Stimulated activated CD8-positive, alpha-beta memory T cell treated with anti-CD3 and anti-CD28 coated beads, Interleukin-2, amount 100 ng/mL, for 48 hours (primary cell): ENCODE data around the gene ATP13A4.
"Not testable (repeated sequence)": the region's sequence is repeated elsewhere in the genome, so short reads cannot be mapped to it uniquely, and the experiment has no call there.

Experiments
- DNase-seq, 2 donors: peaks; one replicate each; pipeline ENCODE4 v3.0.0-alpha.2; 2020; ENCODE audit warnings: low read depth in 2 of 2

The ATP13A4 gene

DNA sequence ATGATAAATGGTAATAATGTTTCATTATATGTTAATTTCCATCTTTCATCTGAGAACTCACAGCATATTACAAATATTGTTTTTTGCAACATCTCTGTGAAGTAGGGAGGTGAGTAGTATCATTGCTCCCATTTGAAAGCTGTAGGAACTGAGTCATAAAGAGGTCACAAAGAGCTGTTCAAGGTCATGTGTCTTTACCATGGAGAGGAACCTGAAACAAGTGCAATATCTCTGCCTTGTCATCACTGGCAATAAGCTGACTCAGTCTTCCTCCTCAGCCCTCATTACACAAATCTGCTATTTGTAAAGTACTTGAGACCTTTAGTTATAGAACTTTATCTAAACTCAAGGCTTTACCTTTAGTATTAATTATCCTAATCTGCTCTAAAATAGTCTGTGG, 4.4 kb upstream of the ATP13A4 start:
- DNase-seq, result no peak

GRCh38 chr3:193556841-193557240, 2.1 kb upstream of the ATP13A4 start:
- no peak for DNase-seq

DNA sequence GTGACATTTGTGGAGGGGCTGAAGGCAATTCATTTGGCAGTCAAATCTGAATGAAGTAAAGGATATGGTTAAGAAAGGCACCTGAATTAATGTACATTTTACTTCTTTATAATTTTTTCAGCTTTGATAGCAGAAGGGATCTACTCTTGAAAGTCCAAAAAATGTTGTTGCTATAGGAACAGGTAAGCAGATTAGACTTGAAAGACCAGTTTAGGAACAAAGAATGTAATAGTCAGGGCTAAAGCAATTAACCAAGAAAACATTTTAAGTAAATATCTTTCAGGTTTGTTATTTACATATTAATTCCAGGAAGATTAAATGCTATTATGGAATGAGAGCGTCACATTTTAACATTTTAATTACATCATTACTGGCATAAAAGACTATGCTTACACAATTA, 1.1 kb downstream of the ATP13A4 start:
- DNase-seq, result no peak

- no peak for DNase-seq
These were observed 1.8 kb downstream of the ATP13A4 start for GRCh38 chr3:193552923-193553322.

GRCh38 chr3:193548406-193548805, 6.3 kb downstream of the ATP13A4 start:
- DNase-seq, result no peak

DNA sequence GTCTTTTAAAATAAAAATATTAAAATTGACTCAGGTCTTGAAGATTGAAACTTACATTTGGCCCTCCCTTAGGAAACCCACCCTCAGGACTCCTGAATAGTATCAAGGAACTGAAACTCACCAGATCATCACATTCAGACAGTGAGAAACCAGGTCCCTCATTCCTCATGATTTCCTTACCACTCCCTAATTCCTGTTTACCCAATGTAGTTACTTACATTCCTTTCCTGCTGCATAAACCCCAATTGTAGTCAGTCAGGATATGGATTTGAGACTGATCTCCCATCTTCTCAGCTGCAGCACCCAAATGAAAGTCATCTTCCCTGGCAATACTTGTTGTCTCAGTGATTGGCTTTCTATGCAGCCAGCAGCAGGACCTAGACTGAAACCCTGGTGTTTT, 8.6 kb downstream of the ATP13A4 start:
- DNase-seq, result no peak

DNA sequence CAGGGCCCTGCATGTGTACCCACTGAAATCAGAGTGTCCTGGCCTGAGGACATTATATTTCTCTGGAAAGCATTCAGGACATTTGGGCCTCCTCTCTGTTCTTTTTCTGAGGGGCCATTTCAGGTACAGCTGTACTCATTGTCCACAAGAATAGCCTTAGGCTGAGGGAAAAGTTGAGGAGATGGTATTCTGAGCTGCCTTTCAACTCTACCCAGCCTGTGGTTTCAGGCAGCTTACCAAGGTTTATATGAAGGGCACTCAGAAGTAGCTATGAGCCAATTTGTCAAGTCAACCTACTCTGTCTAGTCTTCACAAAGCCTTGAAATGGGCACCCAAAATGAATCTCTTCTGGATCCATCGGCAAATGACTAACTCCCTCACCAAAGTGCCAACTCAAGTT, 9.4 kb downstream of the ATP13A4 start:
- DNase-seq, result no peak

GRCh38 chr3:193544289-193544688, 10.4 kb downstream of the ATP13A4 start:
- no peak for DNase-seq

DNA sequence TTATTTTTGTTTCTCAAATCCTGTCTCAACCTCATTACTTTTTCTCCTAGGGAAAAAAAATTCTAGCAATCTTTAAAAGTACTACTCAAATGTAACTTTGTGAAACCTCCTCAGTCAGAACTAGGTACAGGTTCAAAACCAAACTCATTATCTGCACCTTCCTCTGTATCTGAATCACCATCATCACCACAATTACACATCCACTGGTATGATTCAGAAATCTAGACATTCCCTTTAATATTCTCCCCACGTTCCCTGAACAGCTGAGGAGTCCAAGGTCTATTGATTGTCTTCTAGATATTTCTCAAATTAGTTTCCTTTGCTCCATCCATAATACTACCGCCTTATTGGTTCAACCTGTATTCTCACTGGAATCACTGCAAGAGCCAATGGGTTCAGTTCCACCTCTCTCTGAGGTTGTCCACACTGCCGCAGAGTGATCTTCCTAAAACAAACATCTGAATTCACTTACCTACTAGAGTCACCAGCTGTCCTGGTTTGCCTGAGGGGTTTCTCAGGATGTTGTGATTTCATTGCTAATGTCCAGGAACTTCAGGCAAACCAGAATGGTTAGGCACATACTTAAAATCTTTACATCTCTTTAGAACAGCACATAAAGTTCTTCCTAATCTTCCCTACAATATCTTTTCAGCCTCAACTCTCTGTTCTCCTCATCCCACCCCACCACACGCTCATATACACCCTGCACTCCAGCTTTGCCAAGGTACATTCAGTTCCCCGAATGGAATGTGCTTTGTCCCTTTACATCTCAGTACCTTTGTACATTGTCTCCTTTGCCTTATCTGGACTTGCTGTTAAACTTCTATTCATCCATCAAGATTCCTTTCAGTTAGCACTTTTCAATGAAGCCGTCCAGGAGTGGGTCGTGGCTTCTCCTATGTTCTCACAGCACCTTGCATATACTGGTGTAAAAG, 24.2 kb downstream of the ATP13A4 start:
- no peak for DNase-seq

GRCh38 chr3:193526085-193526484, 28.6 kb downstream of the ATP13A4 start:
- DNase-seq, result not testable (repeated sequence)

DNA sequence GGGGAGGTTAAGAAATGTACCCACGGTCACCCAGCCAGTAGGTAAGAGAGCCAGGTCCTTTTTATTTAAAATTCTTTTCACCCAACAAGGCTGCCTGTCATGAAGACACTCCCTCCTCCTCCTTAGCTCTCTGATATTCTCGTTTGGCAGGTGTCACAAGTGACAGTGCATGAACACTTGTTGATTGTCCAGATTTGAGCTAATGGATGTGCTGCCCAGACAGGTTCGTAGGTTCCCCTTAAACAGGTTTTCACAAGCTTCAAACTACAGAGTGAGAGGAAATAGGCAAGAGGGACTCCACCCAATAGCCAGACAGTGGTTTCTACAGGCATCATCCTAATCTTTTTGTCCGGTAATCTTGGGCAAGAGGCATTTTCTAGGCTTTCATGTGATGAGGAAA, 32.2 kb downstream of the ATP13A4 start:
- no peak for DNase-seq

DNA sequence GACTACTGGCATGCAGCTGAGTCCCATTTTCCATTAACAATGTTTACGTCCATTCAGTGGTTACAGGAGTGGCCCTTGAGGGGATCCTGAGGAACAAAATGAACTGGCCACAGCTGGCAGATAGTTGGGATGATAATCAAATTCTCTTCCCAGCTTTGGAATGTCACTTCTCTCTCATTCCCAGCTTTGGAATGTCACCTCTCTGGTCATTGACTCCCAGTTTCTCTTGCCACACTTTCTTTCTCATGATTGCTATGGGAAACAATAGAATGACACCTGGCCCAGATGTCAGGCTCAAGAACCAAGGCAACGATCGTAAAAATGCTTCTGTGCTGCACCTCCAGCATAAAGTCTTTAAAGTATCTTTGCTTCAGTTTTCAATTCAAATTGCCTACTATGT, 34.0 kb downstream of the ATP13A4 start:
- no peak for DNase-seq

DNA sequence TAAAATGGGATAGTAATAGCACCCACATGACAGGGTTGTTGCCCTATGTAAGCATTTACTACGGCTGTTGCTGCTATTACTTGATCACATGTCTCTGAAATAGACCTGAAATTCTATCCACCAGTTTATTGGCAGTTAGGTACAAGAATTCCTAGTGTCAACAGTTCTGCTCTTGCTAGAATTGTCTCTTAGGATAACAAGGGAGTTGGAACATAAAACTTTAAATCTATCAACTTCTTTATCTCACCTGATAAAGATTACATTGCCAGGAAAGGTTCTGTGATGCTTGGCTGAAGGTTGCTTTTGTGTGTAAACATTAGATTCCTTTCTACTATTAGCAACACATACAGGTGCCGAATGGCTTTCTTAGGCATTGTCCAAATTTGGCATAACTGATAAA, 38.7 kb downstream of the ATP13A4 start:
- DNase-seq, result no peak

GRCh38 chr3:193510154-193510553, 44.5 kb downstream of the ATP13A4 start:
- DNase-seq, result no peak

GRCh38 chr3:193509103-193509965, 45.4 kb downstream of the ATP13A4 start:
- DNase-seq, result no peak

DNA sequence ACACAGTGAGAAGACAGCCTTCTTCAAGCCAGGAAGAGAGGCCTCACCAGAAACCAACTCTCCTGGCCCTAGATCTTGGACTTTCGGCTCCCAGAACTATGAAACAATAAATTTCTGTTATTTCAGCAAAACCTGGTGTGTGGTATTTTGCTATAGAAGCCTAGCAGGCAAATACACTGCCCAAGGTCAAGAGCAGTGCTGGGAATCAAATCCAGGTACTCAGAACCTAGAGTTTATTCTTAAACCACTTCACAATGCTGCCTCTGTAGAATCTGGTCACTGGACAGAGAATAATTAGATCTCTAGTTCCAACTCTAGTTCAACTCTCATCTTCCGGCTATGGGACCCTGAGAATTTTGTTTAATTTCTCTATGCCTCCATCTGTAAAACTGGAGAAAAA, 46.6 kb downstream of the ATP13A4 start:
- DNase-seq, result no peak

DNA sequence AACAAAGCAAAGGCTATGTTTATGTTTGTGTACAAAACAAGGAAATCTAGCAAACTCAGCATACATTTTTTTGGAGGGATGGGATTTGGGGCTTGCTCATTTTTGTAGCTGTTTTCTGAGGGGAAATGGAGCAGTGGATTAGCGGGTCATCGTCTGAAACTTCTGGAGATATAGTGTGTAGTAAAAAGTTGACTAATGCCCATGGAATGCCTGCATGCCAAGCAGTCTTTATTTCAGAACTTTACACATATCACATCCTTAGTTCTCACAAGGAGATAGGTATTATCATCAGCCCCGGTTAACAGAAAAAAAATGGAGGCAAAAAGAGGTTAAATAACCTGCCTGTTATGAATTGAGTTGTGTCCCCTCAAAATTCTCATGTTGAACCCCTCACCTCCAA, 47.1 kb downstream of the ATP13A4 start:
- DNase-seq, result no peak

- DNase-seq, result no peak
These were observed 47.8 kb downstream of the ATP13A4 start for GRCh38 chr3:193506921-193507320.

GRCh38 chr3:193502871-193503270, 51.8 kb downstream of the ATP13A4 start:
- DNase-seq, result no peak

- DNase-seq, result no peak
These were observed 54.8 kb downstream of the ATP13A4 start for GRCh38 chr3:193499801-193500485.

DNA sequence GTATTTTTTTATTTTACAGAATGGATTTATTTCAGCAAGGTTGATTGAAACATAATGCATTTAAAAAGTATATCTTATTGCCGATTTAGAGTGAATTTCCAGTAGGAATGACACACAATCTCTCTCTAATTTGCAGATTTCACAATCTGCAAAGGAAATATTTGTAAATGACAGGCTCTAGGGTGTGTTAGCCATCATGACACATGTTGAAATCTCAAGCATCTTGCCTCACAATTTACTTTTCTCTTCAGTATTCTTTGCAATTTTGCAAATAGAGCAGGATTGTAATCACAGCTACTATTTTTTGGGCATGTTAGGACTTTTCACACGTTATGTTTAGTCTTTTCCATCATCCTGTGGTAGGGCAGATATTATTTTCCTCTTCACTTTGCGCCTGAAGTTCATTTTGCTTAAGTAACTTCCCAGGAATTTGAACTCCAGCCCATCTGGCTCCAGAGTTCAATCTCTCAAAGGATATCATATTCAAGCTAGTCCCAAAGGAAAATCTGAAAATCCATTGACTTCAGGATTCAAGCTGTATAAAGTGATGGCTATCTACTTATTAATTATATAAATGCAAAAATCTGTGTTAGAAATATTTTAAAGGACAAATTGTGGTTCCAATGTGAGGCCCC, 55.4 kb downstream of the ATP13A4 start:
- DNase-seq, result no peak

DNA sequence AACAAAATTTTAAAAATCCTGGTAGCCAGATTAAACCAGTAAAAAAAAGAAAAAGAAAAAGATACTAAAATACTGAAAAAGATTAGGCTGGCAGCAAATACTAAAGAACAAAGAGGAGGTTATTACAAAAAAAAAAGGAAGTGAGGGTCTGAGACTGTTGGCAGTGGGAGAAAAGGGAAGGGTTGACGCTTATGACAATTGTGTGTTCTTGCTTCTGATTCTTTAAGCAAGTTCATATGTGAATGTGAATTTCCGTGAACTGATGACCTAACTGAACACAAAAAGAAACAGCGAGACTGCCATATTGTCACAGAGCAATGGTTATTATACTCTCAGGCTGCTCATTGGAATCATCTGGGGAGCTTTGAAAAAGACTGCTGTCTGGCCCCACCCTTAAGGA, 56.5 kb downstream of the ATP13A4 start:
- DNase-seq, result no peak
